Testis (tissue), 2 donors: Measurements from ENCODE around the gene ERBB4.

Experiments
- POLR2A ChIP-seq: fragments of 450-650 bp; IDR thresholded peaks from one replicate; pipeline ENCODE4 v1.6.1; 2017; ENCODE audit warnings: antibody characterized with exemption, mild to moderate bottlenecking, moderate library complexity
- TF ChIP-seq, protein P1 (sequence below), 3 experiments: fragments of 450-650 bp in 2 of 3; fragments of 200-600 bp in 1 of 3; sonication (generic) in 1 of 3; IDR thresholded peaks; one replicate each; pipeline ENCODE4 v1.5.1; 2016 to 2019; ENCODE audit warnings: antibody characterized with exemption in 3 of 3, mild to moderate bottlenecking in 2 of 3, moderate library complexity in 1 of 3

DNA sequence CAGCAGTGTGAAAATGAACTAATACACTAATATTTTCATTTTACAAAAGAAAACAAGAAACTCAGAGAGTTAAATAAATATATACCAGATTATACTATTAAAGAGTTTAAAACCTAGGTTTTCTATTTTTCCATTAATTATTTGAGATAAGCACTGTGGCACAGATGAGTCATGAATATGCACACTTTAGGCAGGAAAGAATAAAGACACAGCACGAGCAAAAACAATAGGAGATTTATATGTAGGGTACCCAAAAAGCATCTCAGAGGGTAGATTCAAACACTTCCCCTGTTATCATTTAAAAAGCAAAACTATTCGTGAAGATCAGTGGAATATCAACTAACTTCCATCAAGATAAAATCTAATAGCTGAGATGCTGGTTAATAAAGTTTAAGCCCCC, 430.6 kb downstream of the ERBB4 start:
- TF ChIP-seq, protein P1, sequence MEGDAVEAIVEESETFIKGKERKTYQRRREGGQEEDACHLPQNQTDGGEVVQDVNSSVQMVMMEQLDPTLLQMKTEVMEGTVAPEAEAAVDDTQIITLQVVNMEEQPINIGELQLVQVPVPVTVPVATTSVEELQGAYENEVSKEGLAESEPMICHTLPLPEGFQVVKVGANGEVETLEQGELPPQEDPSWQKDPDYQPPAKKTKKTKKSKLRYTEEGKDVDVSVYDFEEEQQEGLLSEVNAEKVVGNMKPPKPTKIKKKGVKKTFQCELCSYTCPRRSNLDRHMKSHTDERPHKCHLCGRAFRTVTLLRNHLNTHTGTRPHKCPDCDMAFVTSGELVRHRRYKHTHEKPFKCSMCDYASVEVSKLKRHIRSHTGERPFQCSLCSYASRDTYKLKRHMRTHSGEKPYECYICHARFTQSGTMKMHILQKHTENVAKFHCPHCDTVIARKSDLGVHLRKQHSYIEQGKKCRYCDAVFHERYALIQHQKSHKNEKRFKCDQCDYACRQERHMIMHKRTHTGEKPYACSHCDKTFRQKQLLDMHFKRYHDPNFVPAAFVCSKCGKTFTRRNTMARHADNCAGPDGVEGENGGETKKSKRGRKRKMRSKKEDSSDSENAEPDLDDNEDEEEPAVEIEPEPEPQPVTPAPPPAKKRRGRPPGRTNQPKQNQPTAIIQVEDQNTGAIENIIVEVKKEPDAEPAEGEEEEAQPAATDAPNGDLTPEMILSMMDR (IDR thresholded peaks at IDR 0.05) = no peak
- no peak for TF ChIP-seq POLR2A
